Stimulated activated CD8-positive, alpha-beta memory T cell treated with anti-CD3 and anti-CD28 coated beads, Interleukin-7, amount 100 ng/mL, for 1 hour (primary cell): ENCODE measurements around the gene PPP1R13B.

Experiments
- DNase-seq, 2 donors: peaks; one replicate each; pipeline ENCODE4 v3.0.0-alpha.2; 2020; ENCODE audit warnings: low read depth in 2 of 2

PPP1R13B gene

GRCh38 chr14:103714063-103714724 lies 133.2 kb downstream of the PPP1R13B start:
- DNase-seq, result no peak

GRCh38 chr14:103713304-103714062 lies 133.9 kb downstream of the PPP1R13B start:
- no peak for DNase-seq

GRCh38 chr14:103712633-103713247 lies 134.6 kb downstream of the PPP1R13B start:
- DNase-seq, result no peak

GRCh38 chr14:103711516-103712431 lies 135.6 kb downstream of the PPP1R13B start:
- DNase-seq, result no peak

- no peak for DNase-seq
Measured at GRCh38 chr14:103710771-103711377, 136.5 kb downstream of the PPP1R13B start.

- DNase-seq, result no peak
Measured at GRCh38 chr14:103709814-103710213, 137.6 kb downstream of the PPP1R13B start.

GRCh38 chr14:103708750-103709187 lies 138.6 kb downstream of the PPP1R13B start:
- DNase-seq, result no peak

GRCh38 chr14:103707329-103708263 lies 139.8 kb downstream of the PPP1R13B start:
- no peak for DNase-seq

- DNase-seq, result no peak
Measured at GRCh38 chr14:103706551-103707328, 140.6 kb downstream of the PPP1R13B start.

GRCh38 chr14:103705504-103706284 lies 141.7 kb downstream of the PPP1R13B start:
- no peak for DNase-seq

- no peak for DNase-seq
Measured at GRCh38 chr14:103705118-103705503, 142.3 kb downstream of the PPP1R13B start.

- DNase-seq, result no peak
Measured at GRCh38 chr14:103704708-103705107, 142.7 kb downstream of the PPP1R13B start.

- DNase-seq, result no peak
Measured at GRCh38 chr14:103703433-103704385, 143.7 kb downstream of the PPP1R13B start.

GRCh38 chr14:103702497-103703432 lies 144.6 kb downstream of the PPP1R13B start:
- no peak for DNase-seq

GRCh38 chr14:103702095-103702494 lies 145.3 kb downstream of the PPP1R13B start:
- no peak for DNase-seq

- no peak for DNase-seq
Measured at GRCh38 chr14:103700753-103701490, 146.5 kb downstream of the PPP1R13B start.
